Keratinocyte (primary cell): ENCODE results near the gene LAP3. TPM values are rescaled to one million over a fixed set of nuclear protein-coding genes. Genes with fewer than 3 reads are reported as not detected.
A peak's percentile ranks its signal among the peaks of the same experiment; 100 is the strongest.

Source experiments
- DNase-seq: peaks from one replicate; pipeline ENCODE4 v3.0.0-alpha.2; 2011; ENCODE audit warnings: low read depth, missing footprints, low spot score
- FAIRE-seq: peaks from 2 replicates; lab custom pipeline; 2011; peaks lifted over from hg19 to GRCh38; lab: Jason Lieb, UNC
- H2AFZ ChIP-seq: 2 replicates; pipeline ENCODE4 v1.6.0; 2012; ENCODE audit warnings: low read length, control low read depth, inconsistent platforms; ENCODE audit not compliant: control insufficient read depth
- H3K27ac ChIP-seq: 2 replicates; pipeline ENCODE4 v1.5.1; 2011; ENCODE audit warnings: low read length; ENCODE audit not compliant: control insufficient read depth, insufficient read depth
- H3K27me3 ChIP-seq: 3 replicates; pipeline ENCODE4 v1.6.0; 2011; ENCODE audit warnings: low read length; ENCODE audit not compliant: control insufficient read depth, insufficient read depth; ENCODE audit errors: extremely low read depth
- H3K36me3 ChIP-seq, 2 experiments: 2 replicates in 1 of 2; 3 replicates in 1 of 2; pipeline ENCODE4 v1.5.1; 2011; ENCODE audit warnings: low read length in 2 of 2, mild to moderate bottlenecking in 1 of 2; ENCODE audit not compliant: control insufficient read depth in 2 of 2, insufficient read depth in 2 of 2; ENCODE audit errors: extremely low read depth in 1 of 2
- H3K4me1 ChIP-seq: 3 replicates; pipeline ENCODE4 v1.5.1; 2011; ENCODE audit warnings: low read length; ENCODE audit not compliant: control insufficient read depth, insufficient read depth; ENCODE audit errors: extremely low read depth
- H3K4me2 ChIP-seq: 3 replicates; pipeline ENCODE4 v1.6.0; 2011; ENCODE audit warnings: low read depth, low read length; ENCODE audit not compliant: control insufficient read depth, insufficient read depth; ENCODE audit errors: extremely low read depth
- H3K4me3 ChIP-seq, 3 experiments: fragments of 200-600 bp in 1 of 3; sonication (generic) in 1 of 3; 2 replicates in 2 of 3; 3 replicates in 1 of 3; pipeline ENCODE4 v1.5.1; 2011 to 2016; ENCODE audit warnings: low read length in 3 of 3, mild to moderate bottlenecking in 3 of 3, control low read depth in 2 of 3, inconsistent platforms in 1 of 3, low read depth in 1 of 3, mixed read lengths in 1 of 3, mixed run types in 1 of 3, moderate library complexity in 1 of 3; ENCODE audit not compliant: control insufficient read depth in 2 of 3, insufficient read depth in 2 of 3; ENCODE audit errors: extremely low read depth in 1 of 3
- H3K79me2 ChIP-seq: 2 replicates; pipeline ENCODE4 v1.6.0; 2012; ENCODE audit warnings: low read length; ENCODE audit not compliant: control insufficient read depth, insufficient read depth
- H3K9ac ChIP-seq: 3 replicates; pipeline ENCODE4 v1.6.0; 2011; ENCODE audit warnings: low read length; ENCODE audit not compliant: control insufficient read depth, insufficient read depth; ENCODE audit errors: extremely low read depth
- H3K9me1 ChIP-seq: 3 replicates; pipeline ENCODE4 v1.6.0; 2011; ENCODE audit warnings: low read length; ENCODE audit not compliant: control insufficient read depth, insufficient read depth; ENCODE audit errors: extremely low read depth
- H3K9me3 ChIP-seq: 2 replicates; pipeline ENCODE4 v1.5.1; 2012; ENCODE audit warnings: low read depth, low read length; ENCODE audit not compliant: control insufficient read depth
- H4K20me1 ChIP-seq: 3 replicates; pipeline ENCODE4 v1.6.0; 2011; ENCODE audit warnings: low read length; ENCODE audit not compliant: control insufficient read depth, insufficient read depth; ENCODE audit errors: extremely low read depth
- EZH2 ChIP-seq: IDR thresholded peaks from one replicate; pipeline ENCODE4 v1.6.1; 2012; ENCODE audit warnings: inconsistent platforms, mild to moderate bottlenecking, low read length, moderate library complexity
- dilution Hi-C: fragments of 300-500 bp; cut with MboI; formaldehyde crosslinking; loops from one replicate; pipeline ENCODE4 v1.7.0; 2020; ENCODE audit warnings: low sequenced_read_pairs; ENCODE audit not compliant: extremely low pct_ligation_motif_present
- polyA plus RNA-seq, 5 experiments: library from polyadenylated mRNA; depleted of rRNA in 3 of 5; stranded (reverse) in 3 of 5; stranded (forward) in 1 of 5; unstranded in 1 of 5; fragments of >200 nt; gene quantifications; 1 replicate in 1 of 5; 2 replicates in 3 of 5; 3 replicates in 1 of 5; pipeline versions ENCODE4 v1.2.1 to v1.2.3, GENCODE V29; 2011 to 2012; ENCODE audit warnings: missing spikeins in 2 of 5, low read depth in 1 of 5, low replicate concordance in 1 of 5
- TF ChIP-seq, protein P1 (sequence below), 3 experiments: IDR thresholded peaks in 1 of 3; conservative IDR thresholded peaks in 1 of 3; optimal IDR thresholded peaks in 1 of 3; 2 replicates in 2 of 3; 3 replicates in 1 of 3; pipeline versions ENCODE3 to v1.5.1; 2011; ENCODE audit warnings: low read length in 3 of 3, mild to moderate bottlenecking in 3 of 3, moderate library complexity in 2 of 3, control low read depth in 1 of 3, inconsistent platforms in 1 of 3; ENCODE audit not compliant: insufficient read depth in 2 of 3; ENCODE audit errors: extremely low read depth in 1 of 3

LAP3 gene
- polyA plus RNA-seq, 1 donor (not counting 4 experiments of a cell fraction or from before 2014, with no cell fraction given), result 84.8 TPM

DNA sequence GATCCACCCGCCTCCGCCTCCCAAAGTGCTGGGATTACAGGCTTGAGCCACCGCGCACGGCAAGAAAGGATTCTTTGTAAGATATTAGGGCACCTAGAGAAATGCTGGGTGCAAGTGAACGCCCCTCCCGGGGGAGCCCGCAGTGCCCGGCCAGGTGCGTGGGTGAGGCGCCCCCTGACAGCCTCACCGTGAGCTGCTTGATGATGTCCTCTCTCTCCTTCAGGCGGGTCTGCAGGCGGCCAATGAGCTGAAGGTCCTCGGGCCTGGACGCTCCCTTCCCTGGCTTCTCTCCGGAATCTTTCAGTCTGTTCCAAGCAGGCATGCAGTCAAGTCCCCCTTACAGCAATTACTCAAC lies 59.3 kb downstream of the LAP3 start:
- DNase-seq, result no peak
- H4K20me1 ChIP-seq, result peaks cover 2% of the 10 kb centered on the region

DNA sequence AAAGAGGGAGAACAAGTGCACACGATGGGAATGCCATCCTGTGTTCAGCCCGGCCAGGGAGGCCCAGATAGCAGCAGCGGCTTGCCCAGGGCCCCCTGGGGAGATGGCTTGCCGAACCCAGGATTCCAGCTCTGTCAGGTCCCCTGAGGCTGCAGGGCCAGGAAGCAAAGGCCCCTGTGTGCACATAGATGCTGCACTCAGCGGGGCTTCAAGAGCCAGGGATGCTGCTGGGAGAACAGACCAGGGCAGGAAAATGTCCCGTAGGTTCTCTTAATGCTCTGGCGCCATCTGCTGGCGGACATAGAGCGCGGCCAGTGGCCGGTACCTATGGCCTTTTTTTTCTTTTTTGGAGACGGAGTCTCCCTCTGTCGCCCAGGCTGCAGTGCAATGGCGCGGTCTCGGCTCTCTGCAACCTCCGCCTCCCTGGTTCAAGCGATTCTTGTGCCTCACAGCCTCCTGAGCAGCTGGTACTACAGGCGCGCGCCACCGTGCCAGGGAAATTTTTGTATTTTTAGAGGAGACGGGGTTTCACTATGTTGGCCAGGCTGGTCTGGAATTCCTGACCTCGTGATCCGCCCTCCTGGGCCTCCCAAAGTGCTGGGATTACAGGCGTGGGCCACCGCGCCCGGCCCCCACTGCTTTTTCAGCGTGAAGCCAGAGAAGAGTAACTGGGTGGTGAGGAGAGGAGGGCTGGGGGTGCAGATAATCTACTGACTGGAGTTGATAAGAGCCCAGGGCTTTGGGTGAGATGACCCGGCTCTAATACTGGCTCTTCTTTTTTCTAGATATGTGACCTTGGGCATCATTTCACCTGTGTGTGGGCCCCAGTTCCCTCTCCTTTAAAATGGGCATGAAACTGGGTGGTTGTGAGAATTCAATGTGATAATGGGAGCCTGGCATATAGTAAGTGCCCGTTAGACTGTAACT lies 60.0 kb downstream of the LAP3 start:
- Histone ChIP-seq H3K27ac (no peak overlapping the region), H3K4me1 (no peaks in the 10 kb centered on the region), H3K27me3 (no peaks in the 10 kb centered on the region), H3K4me2 (no peak overlapping the region), H3K4me3 (no peak overlapping the region), H3K36me3 (peaks cover 12 to 16% of the 10 kb centered on the region in 2 experiments), H3K9me3 (no peaks in the 10 kb centered on the region), H3K79me2 (no peaks in the 10 kb centered on the region), H3K9ac (no peak overlapping the region), H2AFZ (no peak overlapping the region), H3K9me1 (no peaks in the 10 kb centered on the region), H4K20me1 (peaks cover 2% of the 10 kb centered on the region)
- dilution Hi-C loops, result no loop called here
- TF ChIP-seq EZH2, result no peak
- TF ChIP-seq, protein P1, sequence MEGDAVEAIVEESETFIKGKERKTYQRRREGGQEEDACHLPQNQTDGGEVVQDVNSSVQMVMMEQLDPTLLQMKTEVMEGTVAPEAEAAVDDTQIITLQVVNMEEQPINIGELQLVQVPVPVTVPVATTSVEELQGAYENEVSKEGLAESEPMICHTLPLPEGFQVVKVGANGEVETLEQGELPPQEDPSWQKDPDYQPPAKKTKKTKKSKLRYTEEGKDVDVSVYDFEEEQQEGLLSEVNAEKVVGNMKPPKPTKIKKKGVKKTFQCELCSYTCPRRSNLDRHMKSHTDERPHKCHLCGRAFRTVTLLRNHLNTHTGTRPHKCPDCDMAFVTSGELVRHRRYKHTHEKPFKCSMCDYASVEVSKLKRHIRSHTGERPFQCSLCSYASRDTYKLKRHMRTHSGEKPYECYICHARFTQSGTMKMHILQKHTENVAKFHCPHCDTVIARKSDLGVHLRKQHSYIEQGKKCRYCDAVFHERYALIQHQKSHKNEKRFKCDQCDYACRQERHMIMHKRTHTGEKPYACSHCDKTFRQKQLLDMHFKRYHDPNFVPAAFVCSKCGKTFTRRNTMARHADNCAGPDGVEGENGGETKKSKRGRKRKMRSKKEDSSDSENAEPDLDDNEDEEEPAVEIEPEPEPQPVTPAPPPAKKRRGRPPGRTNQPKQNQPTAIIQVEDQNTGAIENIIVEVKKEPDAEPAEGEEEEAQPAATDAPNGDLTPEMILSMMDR (optimal IDR thresholded peaks at IDR 0.05 in 1 of 3, IDR thresholded peaks at IDR 0.05 in 1 of 3, conservative IDR thresholded peaks at IDR 0.05 in 1 of 3; ENCODE audit: extremely low read depth in 1 of 3, insufficient read depth in 2 of 3, low read length in 3 of 3), result peak; percentile 76 to 92 (median 84)
- FAIRE-seq (peak; percentile 60), DNase-seq (no peak)

More for the DNA sequence above, 59.3 kb downstream of the LAP3 start:
- H3K79me2 ChIP-seq, result no peaks in the 10 kb centered on the region
- no peak for FAIRE-seq
- no peaks in the 10 kb centered on the region for H3K27me3 ChIP-seq
- peaks cover 12 to 16% of the 10 kb centered on the region in 2 experiments for H3K36me3 ChIP-seq
- H3K4me2 ChIP-seq, result no peak overlapping the region
- H3K4me3 ChIP-seq, result no peak overlapping the region
- dilution Hi-C loops, result no loop called here
- TF ChIP-seq, protein P1 (optimal IDR thresholded peaks at IDR 0.05 in 1 of 3, IDR thresholded peaks at IDR 0.05 in 1 of 3, conservative IDR thresholded peaks at IDR 0.05 in 1 of 3; ENCODE audit: extremely low read depth in 1 of 3, insufficient read depth in 2 of 3, low read length in 3 of 3), result no peak
- TF ChIP-seq EZH2, result no peak
- no peaks in the 10 kb centered on the region for H3K4me1 ChIP-seq
- H3K9ac ChIP-seq, result no peak overlapping the region
- H2AFZ ChIP-seq, result no peak overlapping the region
- no peaks in the 10 kb centered on the region for H3K9me1 ChIP-seq
- H3K27ac ChIP-seq, result no peak overlapping the region
- no peaks in the 10 kb centered on the region for H3K9me3 ChIP-seq
